NCI-H345 (cell line): Measurements from ENCODE around the gene SNUPN.

Experiments
- DNase-seq: peaks from one replicate; lab custom pipeline; 2025; lab: John Stamatoyannopoulos, UW

Gene SNUPN

DNA sequence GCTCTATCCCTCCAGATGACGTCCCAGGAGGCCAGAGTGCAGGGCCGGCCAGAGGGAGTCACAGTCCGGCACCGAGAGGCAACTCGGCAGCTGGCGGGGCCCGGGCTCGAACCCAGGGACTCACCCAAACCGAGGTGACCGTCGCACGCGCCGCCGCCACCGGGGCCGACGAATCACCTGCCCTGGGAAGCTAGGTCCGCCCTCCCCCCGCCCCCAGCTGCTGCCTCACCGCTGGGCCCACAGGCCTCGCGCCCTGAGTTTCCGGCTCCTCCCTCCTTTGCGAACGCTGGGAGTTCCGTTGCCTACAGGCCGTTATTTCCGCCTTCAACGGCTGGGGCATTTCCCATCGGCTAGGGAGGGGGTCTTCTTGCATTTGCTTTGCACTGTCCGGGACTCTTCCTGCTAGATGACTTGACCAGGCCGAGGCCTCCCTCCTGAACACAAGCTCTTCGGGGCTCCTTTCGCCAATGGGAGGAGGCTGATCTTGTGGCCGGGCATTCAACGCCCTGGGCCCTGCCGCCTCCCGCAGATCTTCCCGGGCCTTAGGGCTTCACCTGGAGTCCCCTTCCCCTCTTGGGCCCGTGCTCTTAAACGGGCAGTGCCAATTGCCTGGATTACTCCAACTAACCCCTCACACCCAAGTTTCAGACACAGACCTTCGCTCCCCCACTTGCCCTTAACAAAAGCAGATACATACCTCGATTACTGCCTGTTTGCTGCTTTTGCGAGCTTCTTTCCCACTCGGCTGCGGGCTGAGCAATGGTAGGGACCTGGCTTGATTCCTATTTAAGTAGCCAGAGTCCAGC, at the start of gene SNUPN:
SNUPN (minus strand) TSS at position 184 of the 806 bp plus-strand sequence. CDS start 4,674 bp downstream, outside the sequence.
- DNase-seq: peak; percentile 64

- no peak for DNase-seq
These were observed 48.8 kb upstream of the SNUPN start for GRCh38 chr15:75674366-75674765.

DNA sequence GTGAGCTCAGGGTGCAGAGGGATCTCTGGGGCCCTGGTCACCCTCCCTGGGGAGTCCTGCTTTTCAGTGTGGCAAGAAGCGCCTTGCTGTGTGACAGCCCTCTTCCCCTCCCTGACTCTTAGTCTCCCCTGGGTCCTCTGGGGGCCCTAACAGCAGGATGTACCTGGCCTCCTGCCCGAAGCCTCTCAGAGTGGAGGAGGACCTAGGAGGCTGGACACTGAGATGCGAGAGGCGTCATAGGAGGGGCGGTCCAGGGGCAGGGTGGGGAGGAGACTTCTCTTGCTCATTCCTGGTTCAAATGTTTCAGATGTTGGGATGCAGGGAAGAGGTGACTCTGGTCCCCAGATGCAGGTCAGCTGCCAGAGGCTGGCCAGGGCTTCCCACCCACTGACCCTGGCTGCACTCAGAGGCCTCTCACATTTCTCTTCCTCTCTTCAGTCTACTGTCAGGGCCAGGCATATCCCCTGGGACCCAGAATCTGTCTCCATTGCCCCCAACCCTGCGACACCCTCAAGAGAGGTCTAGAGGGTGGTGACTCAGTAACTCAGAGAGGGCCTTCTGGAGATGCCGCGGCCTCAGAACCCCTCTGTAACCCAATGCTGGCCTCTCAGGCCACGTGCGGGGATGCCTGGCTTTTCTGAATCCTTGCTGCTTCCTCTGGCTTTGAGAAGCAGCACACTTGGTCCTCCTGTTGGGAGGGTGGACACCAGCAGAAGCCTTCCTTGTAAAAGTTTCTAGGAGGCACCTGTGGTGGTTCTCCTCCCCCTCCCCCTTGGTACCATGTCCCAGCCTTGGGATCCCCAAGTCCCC, 48.1 kb upstream of the SNUPN start:
- no peak for DNase-seq

- no peak for DNase-seq
These were observed 47.3 kb upstream of the SNUPN start for GRCh38 chr15:75672646-75673425.

DNA sequence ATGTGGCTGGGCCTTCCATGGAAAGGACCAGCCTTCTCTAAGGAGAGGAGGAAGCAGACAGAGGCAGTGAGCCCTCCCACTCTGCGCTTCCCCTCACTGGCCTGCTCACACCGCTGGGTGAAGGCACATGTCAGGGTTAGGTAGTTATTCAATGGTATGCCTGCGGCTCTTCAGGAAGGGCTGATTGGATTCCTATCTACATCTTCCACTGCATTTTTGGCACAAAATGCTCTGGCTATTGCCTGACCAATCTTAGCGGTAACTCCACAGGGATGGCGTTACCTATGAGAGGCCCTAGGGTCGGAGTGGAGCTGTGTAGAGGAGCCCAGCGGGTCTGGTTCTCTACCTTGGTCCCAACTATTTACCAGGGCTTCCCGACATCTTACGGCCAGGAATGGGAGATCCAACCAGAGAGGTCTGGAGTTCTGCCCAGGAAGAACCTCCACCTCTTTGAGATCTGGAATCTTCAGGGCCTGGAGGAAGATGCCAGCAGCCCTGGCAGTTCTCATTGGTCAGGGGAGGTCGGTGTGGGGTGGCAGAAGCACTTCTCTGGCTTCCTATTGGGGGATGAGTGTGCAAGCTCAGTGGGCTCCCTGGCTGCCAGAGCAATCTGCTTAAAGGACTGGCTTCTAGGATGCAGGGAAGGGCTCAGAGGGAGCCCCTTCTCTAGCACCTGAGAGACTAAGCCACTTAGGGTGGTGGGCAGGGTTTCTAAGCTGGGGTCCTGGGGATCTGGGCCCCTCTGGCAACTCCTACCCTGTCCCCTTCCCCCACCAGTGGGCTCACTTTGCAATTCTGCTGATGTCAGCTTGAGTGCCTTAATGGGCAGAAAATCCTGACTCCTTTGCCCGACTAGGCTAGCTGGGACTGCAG, 46.4 kb upstream of the SNUPN start:
- DNase-seq: no peak

- DNase-seq: no peak
These were observed 44.3 kb upstream of the SNUPN start for GRCh38 chr15:75669879-75670212.

DNA sequence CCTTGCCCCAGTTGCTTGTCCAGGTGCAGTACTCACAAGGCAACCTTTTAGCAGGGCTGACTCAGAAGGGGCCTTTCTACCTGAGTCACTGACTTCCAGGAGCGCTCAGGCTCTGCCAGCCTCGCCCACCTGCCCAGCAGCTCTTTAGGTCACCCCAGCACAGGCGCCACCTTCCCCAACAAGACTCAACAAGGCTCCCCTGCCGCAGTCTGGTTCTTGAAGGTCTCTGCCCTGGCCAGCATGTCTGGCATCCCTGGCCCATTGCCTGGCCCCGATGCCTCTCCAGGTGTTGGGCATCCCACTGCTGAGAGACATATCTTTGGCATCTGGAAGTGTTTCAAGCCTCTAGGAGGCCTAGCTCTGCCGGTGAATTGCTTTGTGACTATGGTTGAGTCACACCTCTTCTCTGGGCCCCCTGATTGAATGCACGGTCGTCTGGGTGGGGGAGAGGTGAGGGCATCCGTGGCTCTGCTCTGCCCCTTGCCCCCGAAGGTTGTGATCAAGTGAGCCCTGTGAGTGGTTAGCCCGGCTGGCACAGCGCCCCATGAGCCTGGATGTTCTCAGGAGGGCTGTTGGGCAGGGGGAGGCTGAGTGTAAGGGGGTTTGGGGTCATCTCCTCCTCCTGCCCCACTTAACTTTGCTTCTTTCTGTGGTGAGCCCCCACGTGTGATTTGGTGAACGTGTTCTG, 43.8 kb upstream of the SNUPN start:
- no peak for DNase-seq

DNA sequence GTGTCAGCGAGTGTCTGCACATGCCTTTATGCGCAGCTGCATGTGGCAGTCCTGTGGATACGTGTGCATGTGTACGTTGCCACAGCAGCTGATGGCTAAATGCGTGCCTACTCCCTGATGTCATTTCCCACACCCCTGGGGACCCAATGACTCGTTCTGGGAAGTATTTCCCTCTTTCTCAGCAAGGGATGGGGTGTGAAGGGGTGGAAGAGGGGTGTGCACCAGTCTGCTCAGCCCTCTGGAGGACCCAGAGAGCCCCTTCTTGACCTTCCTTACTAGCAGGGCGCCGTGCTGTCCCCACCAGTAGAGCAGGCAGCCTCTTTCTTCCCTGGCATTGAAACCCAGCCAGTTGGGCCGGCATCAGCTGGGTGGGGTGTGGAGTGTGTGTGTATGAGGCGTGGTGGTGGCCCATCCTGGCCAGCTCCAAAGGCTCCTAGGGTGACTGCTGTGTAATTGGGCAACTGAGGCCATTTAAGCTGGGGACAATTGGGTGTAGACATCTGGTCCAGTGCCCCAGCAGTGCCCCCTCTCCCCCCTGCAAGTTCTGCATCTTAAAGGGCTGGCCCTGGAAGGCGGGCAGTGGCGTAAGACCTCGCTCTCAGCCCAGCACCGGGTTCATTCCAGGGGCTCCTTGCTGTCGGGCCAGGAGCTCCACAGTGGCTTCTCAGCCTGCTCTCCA, 41.4 kb upstream of the SNUPN start:
- no peak for DNase-seq

DNA sequence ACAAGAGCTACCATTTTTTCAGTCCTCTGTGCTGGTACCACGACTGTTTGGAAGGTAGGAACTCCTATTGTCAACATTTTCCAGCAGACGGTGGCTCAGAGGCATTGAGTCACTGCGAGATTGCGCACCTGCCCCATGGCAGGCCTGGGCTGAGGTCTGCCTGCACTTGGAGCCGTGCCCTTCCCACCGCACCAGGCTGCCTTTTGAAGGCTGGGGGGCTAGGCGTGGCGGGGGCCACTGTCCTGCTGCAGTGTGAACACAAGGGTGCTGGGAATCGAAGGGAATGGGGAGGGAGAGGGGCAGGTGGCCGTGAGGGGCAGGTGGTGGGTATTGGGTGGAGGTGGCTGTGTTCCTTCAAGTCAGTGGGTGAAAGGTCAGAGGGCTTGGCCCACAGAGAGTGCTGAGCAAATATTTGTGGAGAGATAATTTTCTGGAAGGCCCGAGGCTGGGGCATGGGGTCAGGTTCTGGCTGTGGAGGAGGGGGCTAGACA, 38.5 kb upstream of the SNUPN start:
- no peak for DNase-seq

DNA sequence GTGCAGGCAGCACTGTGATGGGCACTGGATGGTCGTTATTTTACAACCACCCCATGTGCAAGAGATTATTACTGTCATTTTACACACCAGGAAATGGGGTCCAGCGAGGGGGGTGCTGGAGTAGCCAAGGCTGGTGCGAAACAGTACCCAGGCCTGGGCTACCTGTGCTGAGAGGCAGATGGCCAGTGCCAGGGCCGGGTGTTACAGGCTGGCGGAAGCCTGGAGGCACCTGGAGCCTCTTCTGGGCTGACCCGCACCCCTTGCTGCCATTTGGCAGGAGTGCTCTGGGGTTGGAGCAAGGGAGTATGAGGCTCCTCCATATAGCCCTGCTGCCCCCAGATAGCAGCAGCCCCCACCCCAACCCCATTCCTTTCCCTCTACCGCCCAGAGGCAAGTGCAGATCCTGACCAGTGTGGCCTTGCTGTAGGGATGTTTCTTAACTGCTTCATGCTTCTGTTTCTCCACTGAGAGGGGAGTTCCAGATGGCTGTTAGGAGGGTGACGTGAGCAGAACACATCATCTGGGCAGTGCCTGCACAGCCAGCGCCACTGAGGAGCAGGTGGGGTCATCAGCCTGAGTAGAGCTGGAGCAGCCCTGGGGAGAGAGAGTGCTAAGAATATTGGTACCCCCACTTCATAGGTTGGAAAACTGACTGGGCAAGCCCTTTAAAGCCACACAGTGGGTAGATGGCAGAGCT, 37.4 kb upstream of the SNUPN start:
- DNase-seq: no peak

DNA sequence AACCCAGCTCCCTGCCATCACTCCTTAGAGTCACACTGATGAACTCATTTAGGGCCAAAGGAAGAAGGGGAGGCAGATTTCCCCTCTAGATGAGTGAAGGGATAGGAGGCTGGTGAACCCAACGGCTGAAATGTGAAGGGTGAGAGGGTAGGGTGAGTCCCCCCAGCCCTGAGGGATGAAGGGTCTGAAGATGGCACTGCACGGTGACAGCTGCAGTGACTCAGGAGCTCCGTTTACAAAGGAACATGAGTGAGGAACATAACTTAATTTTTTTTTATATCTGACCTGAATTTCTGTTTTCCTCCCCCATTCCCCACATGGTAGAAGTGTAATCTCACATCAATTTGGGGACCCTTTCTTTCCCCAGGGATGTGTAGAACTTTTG, 36.2 kb upstream of the SNUPN start:
- DNase-seq: no peak

- no peak for DNase-seq
These were observed 35.7 kb upstream of the SNUPN start for GRCh38 chr15:75661100-75661755.

- DNase-seq: no peak
These were observed 34.6 kb upstream of the SNUPN start for GRCh38 chr15:75659928-75660645.

- no peak for DNase-seq
These were observed 33.7 kb upstream of the SNUPN start for GRCh38 chr15:75659141-75659771.

DNA sequence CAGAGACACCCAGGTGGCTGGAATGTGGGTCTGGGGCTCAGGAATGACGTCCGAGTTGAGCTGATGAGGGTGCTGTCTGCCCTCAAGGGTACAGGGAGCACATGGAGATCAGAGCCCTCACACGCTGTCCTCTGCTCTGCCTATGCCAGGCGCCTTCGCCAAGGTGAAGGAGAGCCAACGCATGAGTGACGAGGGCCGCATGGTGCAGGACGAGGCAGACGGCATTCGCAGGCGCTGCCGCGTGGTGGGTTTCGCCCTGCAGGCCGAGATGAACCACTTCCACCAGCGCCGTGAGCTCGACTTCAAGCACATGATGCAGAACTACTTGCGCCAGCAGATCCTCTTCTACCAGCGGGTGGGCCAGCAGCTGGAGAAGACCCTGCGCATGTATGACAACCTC, 31.3 kb upstream of the SNUPN start:
- DNase-seq: no peak

- no peak for DNase-seq
These were observed 30.8 kb upstream of the SNUPN start for GRCh38 chr15:75656331-75656730.

DNA sequence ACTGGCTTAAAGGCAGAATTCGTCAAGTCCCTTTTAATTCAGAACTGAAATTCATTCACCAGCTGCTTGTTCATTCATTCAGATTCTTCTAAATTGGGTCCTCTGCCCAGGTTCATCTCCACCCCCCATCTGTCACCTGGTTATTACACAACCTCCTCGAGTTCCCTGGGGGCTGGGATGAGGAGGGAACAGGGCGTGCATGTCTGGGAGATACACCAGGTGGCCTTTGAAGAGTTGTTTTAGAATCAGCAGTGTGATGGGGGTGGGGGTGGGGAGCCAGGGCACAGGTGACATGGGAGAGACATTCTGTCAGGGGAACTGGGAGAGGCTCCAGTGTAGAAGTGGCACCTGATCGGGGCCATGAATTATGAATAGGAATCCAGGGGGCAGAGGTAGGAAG, 30.4 kb upstream of the SNUPN start:
- peak; percentile 81 for DNase-seq
